ENCODE data around the gene NAT8L. TPM values are rescaled to one million over a fixed set of nuclear protein-coding genes. Genes with fewer than 3 reads are reported as not detected.

Gene NAT8L
- total and polyA plus RNA-seq, 2 of the 13 experiments (the other 11 are each of a cell fraction or from before 2014, with no cell fraction given) = 2.2 to 3.3 TPM

- no peak for TF ChIP-seq TCF7L2 (IDR thresholded peaks at IDR 0.05; ENCODE audit: low read depth, low read length)
- peak; percentile 44 for TF ChIP-seq CTCF (CRISPR knock-in tag; IDR thresholded peaks at IDR 0.05)
- no peak for TF ChIP-seq PHF20 (CRISPR knock-in tag; IDR thresholded peaks at IDR 0.05)
- no peak for TF ChIP-seq IRF9 (CRISPR knock-in tag; IDR thresholded peaks at IDR 0.05; ENCODE audit: borderline replicate concordance)
- TF ChIP-seq ZFP36 (IDR thresholded peaks at IDR 0.05; ENCODE audit: borderline replicate concordance, low read depth, low read length, partially characterized antibody) = no peak
- no peak for TF ChIP-seq DMTF1 (CRISPR knock-in tag; IDR thresholded peaks at IDR 0.05)
- no peak for TF ChIP-seq NFE2L1 (CRISPR knock-in tag; IDR thresholded peaks at IDR 0.05; ENCODE audit: borderline replicate concordance)
- no peak for TF ChIP-seq ELK4 (CRISPR knock-in tag; IDR thresholded peaks at IDR 0.05; ENCODE audit: borderline replicate concordance)
- no peak for TF ChIP-seq SOX6 (IDR thresholded peaks at IDR 0.05)
- TF ChIP-seq SOX6 (CRISPR knock-in tag; IDR thresholded peaks at IDR 0.05) = peak; percentile 27
- TF ChIP-seq ZNF430 (CRISPR knock-in tag; IDR thresholded peaks at IDR 0.05) = no peak
- no peak for TF ChIP-seq ZNF784 (CRISPR knock-in tag; IDR thresholded peaks at IDR 0.05; ENCODE audit: borderline replicate concordance)
- TF ChIP-seq ZNF674 (CRISPR knock-in tag; IDR thresholded peaks at IDR 0.05; ENCODE audit: low read depth) = no peak
- no peak for TF ChIP-seq MIER2 (CRISPR knock-in tag; IDR thresholded peaks at IDR 0.05)
- no peak for TF ChIP-seq ZNF282 (IDR thresholded peaks at IDR 0.05; ENCODE audit: partially characterized antibody)
- TF ChIP-seq AKNA (CRISPR knock-in tag; IDR thresholded peaks at IDR 0.05; ENCODE audit: borderline replicate concordance) = no peak
- no peak for TF ChIP-seq ZNF121 (CRISPR knock-in tag; IDR thresholded peaks at IDR 0.05)
These were observed 17.9 kb downstream of the NAT8L start (continued) for GRCh38 chr4:2076908-2077536.
